Stimulated activated CD4-positive, alpha-beta T cell treated with anti-CD3 and anti-CD28 coated beads, Interleukin-4, amount 100 ng/mL, for 48 hours (primary cell): ENCODE data around the gene GDF11.

Experiments used
- DNase-seq, 2 donors: peaks; one replicate each; pipeline ENCODE4 v3.0.0-alpha.2; 2020; ENCODE audit warnings: low read depth in 2 of 2

The GDF11 gene

GRCh38 chr12:55795950-55796349 is 53.0 kb downstream of the GDF11 start:
- DNase-seq: no peak

- no peak for DNase-seq
Measured at GRCh38 chr12:55797068-55797467, 54.1 kb downstream of the GDF11 start.

- DNase-seq: no peak
Measured at GRCh38 chr12:55797550-55797949, 54.6 kb downstream of the GDF11 start.
